ENCODE results near the gene SNX27.
"Not testable (repeated sequence)": the region's sequence is repeated elsewhere in the genome, so short reads cannot be mapped to it uniquely, and the experiment has no call there.

The SNX27 gene

GRCh38 chr1:151612501-151613281 lies 841 bp downstream of the SNX27 start:
- no peak for TF ChIP-seq CTCF (IDR thresholded peaks at IDR 0.05; ENCODE audit: insufficient read depth, low read depth, low read length, missing control alignments)
- no peak for DNase-seq (ENCODE audit: low read depth)

GRCh38 chr1:151613282-151613780 lies 1.5 kb downstream of the SNX27 start:
- TF ChIP-seq CTCF (IDR thresholded peaks at IDR 0.05; ENCODE audit: insufficient read depth, low read depth, low read length, missing control alignments) = no peak
- peak overlapping the region; percentile 77 for H3K4me3 ChIP-seq (ENCODE audit: low read length)
- no peak for DNase-seq (ENCODE audit: low read depth)

More at GRCh38 chr1:151612501-151613281, 841 bp downstream of the SNX27 start:
- H3K4me3 ChIP-seq (ENCODE audit: low read length) = peak overlapping the region; percentile 77

GRCh38 chr1:151615711-151616504 lies 4.1 kb downstream of the SNX27 start:
- no peak for TF ChIP-seq CTCF (IDR thresholded peaks at IDR 0.05; ENCODE audit: insufficient read depth, low read depth, low read length, missing control alignments)
- DNase-seq (ENCODE audit: low read depth) = peak; percentile 42
- no peak overlapping the region for H3K4me3 ChIP-seq (ENCODE audit: low read length)

- no peak for TF ChIP-seq CTCF (IDR thresholded peaks at IDR 0.05; ENCODE audit: insufficient read depth, low read depth, low read length, missing control alignments)
- no peak overlapping the region for H3K4me3 ChIP-seq (ENCODE audit: low read length)
- DNase-seq (ENCODE audit: low read depth) = peak; percentile 61
These were observed 4.6 kb downstream of the SNX27 start for GRCh38 chr1:151616505-151616849.

- H3K4me3 ChIP-seq (ENCODE audit: low read length) = no peak overlapping the region
- DNase-seq (ENCODE audit: low read depth) = no peak
- no peak for TF ChIP-seq CTCF (IDR thresholded peaks at IDR 0.05; ENCODE audit: insufficient read depth, low read depth, low read length, missing control alignments)
These were observed 6.2 kb downstream of the SNX27 start for GRCh38 chr1:151618003-151618402.

- DNase-seq (ENCODE audit: low read depth) = no peak
- no peak for TF ChIP-seq CTCF (IDR thresholded peaks at IDR 0.05; ENCODE audit: insufficient read depth, low read depth, low read length, missing control alignments)
- H3K4me3 ChIP-seq (ENCODE audit: low read length) = no peak overlapping the region
These were observed 6.6 kb downstream of the SNX27 start for GRCh38 chr1:151618470-151618869.

- DNase-seq (ENCODE audit: low read depth); H3K4me3 ChIP-seq (ENCODE audit: low read length): not testable (repeated sequence)
These were observed 7.1 kb downstream of the SNX27 start for GRCh38 chr1:151618996-151619395.

All from epithelial cell of esophagus (primary cell).